AG04449 (cell line): Measurements from ENCODE around the gene NOL4L.

Experiments used
- CTCF ChIA-PET: fragments of 350-600 bp; formaldehyde crosslinking; extraction: SDS; loops from one replicate; lab custom pipeline; 2021; ENCODE audit warnings: antibody characterized with exemption; lab: Yijun Ruan, JAX
- POLR2A ChIA-PET: fragments of 400-600, 350-600 bp; formaldehyde crosslinking; extraction: SDS; loops from one replicate; lab custom pipeline; 2020; ENCODE audit warnings: antibody characterized with exemption, inconsistent platforms; lab: Yijun Ruan, JAX
- DNase-seq: peaks from one replicate; pipeline ENCODE4 v3.0.0-alpha.2; 2010; ENCODE audit warnings: low read depth, low spot score
- H3K4me3 ChIP-seq: 2 replicates; pipeline ENCODE4 v1.5.1; 2011; ENCODE audit warnings: low read depth, mild to moderate bottlenecking, control low read depth, low read length
- CTCF ChIP-seq: IDR thresholded peaks from one replicate; pipeline ENCODE4 v1.5.1; 2011; ENCODE audit warnings: mild to moderate bottlenecking, moderate library complexity, low read length, control low read depth, inconsistent platforms; ENCODE audit not compliant: insufficient read depth; ENCODE audit errors: missing control alignments

Gene NOL4L

DNA sequence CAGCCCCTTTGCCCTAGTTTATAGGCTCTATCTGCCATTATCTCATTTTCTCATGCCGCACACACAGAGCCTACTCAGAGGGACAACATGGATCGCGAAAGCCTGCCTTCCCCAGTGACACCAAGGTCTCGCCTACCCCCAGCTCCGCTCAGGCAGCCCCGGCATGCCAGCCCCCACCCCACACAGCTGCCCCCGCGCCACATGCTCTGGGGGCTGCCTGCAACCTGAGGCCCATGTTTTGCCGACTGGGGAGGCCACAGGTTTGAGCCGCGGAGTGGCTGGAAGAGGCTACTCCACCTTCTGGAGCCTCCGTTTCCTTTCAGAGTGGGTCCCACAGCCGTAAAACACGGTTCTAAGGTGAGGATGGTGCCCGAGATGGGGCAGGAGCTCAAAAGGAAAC is 124.9 kb downstream of the NOL4L start:
- CTCF ChIA-PET: no interaction called here

GRCh38 chr20:32458837-32459220 is 126.3 kb downstream of the NOL4L start:
- TF ChIP-seq CTCF: no peak
- CTCF ChIA-PET: interaction anchor here (0.9 to 4.6 kb wide), 3 partner anchors 9 to 15 kb away, joined by 3 to 37 read pairs (median 3); no protein-coding TSS in a partner anchor
- H3K4me3 ChIP-seq: no peak overlapping the region
- POLR2A ChIA-PET: interaction anchor here (0.7 kb wide), 1 partner anchor 72 kb away, joined by 5 read pairs; no protein-coding TSS in a partner anchor
- no peak for DNase-seq

More for the DNA sequence above, 124.9 kb downstream of the NOL4L start:
- POLR2A ChIA-PET: interaction anchor here (1.5 kb wide), 1 partner anchor 15 kb away, joined by 5 read pairs; no protein-coding TSS in a partner anchor
- no peak overlapping the region for H3K4me3 ChIP-seq
- TF ChIP-seq CTCF: no peak
- DNase-seq: no peak

DNA sequence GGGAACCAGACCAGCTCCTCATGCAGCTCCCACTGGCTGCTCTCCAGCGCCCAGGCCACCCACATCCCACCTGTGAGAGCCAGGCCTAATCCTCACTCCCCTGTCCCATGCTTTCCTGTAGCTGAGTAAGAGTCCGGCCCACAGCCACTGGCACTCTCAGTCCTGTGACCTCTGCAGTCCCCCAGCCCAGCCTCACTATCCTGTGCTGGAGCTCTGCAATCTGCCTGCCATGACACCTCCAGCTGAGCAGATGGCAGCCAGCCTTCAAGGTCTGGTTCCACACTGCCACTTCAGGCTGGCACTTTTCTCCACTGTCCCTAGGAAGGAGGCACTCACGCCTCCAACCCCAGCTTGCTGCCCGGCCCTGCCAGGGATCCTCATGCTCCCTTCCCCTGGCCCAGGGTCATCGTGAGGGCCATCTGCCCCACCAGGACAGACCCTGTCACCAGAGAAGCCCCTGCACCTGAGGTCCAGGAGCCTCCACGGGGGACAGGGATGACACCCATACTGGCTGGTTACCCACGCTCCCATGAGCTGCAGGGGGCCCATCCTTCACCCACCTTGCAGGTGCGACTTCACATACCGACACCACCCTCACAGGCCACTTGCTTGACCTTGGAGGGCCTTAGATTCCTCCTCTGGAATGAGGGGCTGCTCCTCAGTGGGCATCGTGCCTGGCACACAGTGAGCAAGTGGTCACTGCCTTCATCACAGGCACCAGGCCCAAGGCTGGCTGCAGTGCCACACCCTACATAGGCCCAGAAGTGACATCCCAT is 126.9 kb downstream of the NOL4L start:
- ChIA-PET POLR2A (interaction anchor here (0.7 to 1.0 kb wide), 2 partner anchors 15 to 73 kb away, joined by 3 to 5 read pairs; no protein-coding TSS in a partner anchor), CTCF (interaction anchor here (0.7 to 4.6 kb wide), 7 partner anchors 9 to 195 kb away, joined by 3 to 50 read pairs (median 4); no protein-coding TSS in a partner anchor)
- no peak for DNase-seq
- TF ChIP-seq CTCF: no peak
- no peak overlapping the region for H3K4me3 ChIP-seq

- H3K4me3 ChIP-seq: peak overlapping the region; percentile 56
- no peak for TF ChIP-seq CTCF
- no peak for DNase-seq
- ChIA-PET POLR2A (interaction anchor here (1.0 kb wide), 1 partner anchor 16 kb away, joined by 3 read pairs; no protein-coding TSS in a partner anchor), CTCF (interaction anchor here (0.7 to 4.6 kb wide), 6 partner anchors 10 to 195 kb away, joined by 3 to 50 read pairs (median 9); no protein-coding TSS in a partner anchor)
These were observed 127.6 kb downstream of the NOL4L start for GRCh38 chr20:32457479-32457986.

- TF ChIP-seq CTCF: peak; percentile 92
- DNase-seq: no peak
- ChIA-PET CTCF (interaction anchor here (0.7 to 4.6 kb wide), 13 partner anchors 8 to 224 kb away, joined by 3 to 50 read pairs (median 4); no protein-coding TSS in a partner anchor), POLR2A (interaction anchor here (1.0 kb wide), 1 partner anchor 17 kb away, joined by 3 read pairs; no protein-coding TSS in a partner anchor)
- H3K4me3 ChIP-seq: peak overlapping the region; percentile 56
These were observed 128.2 kb downstream of the NOL4L start for GRCh38 chr20:32456869-32457478.
